ENCODE results near the gene CD81. TPM values are rescaled to one million over a fixed set of nuclear protein-coding genes. Genes with fewer than 3 reads are reported as not detected.

The CD81 gene
- total and polyA plus RNA-seq, 2 experiments from 2014 or later, result 88.6 to 290 TPM

- Histone ChIP-seq H3K79me2 (replicated peaks; ENCODE audit: insufficient read depth) (no peaks in the 10 kb centered on the region), H4K20me1 (replicated peaks; ENCODE audit: insufficient read depth) (no peaks in the 10 kb centered on the region), H3K9me2 (ENCODE audit: insufficient read depth) (0 out of 2 replicates have a peak, but pooled peaks cover 5% of the 10 kb centered on the region), H3K36me3 (ENCODE audit: insufficient read depth) (no peaks in the 10 kb centered on the region), H3K4me2 (no peak overlapping the region), H3K4me3 (no peak overlapping the region), H3K27ac (ENCODE audit: low read depth) (no peak overlapping the region), H2AFZ (no peak overlapping the region), H3K27me3 (ENCODE audit: insufficient read depth) (no peaks in the 10 kb centered on the region), H3F3A (replicated peaks; ENCODE audit: low read depth) (no peaks in the 10 kb centered on the region), H3K4me1 (ENCODE audit: insufficient read depth) (no peaks in the 10 kb centered on the region)
- Mint-ChIP-seq H3K9me3 (peaks cover 3% of the 10 kb centered on the region; the same call in 1 of the 3 replicates), H3K27ac (no peak overlapping the region), H3K4me3 (no peak overlapping the region), H3K27me3 (ENCODE audit: insufficient read depth, low read depth, poor library complexity) (peaks cover 5% of the 10 kb centered on the region), H3K36me3 (ENCODE audit: low read depth) (no peaks in the 10 kb centered on the region), H3K4me1 (no peaks in the 10 kb centered on the region)
- no peak for TF ChIP-seq CTCF (conservative IDR thresholded peaks at IDR 0.05; ENCODE audit: low read depth in 2 of 2)
- TF ChIP-seq STAT1 (IDR thresholded peaks at IDR 0.05; ENCODE audit: unreplicated experiment), result no peak
- no peak for TF ChIP-seq NANOG (IDR thresholded peaks at IDR 0.05; ENCODE audit: borderline replicate concordance)
- no peak for TF ChIP-seq EZH2 (IDR thresholded peaks at IDR 0.05; ENCODE audit: low read depth, unreplicated experiment)
- no peak for TF ChIP-seq POLR2AphosphoS5 (IDR thresholded peaks at IDR 0.05; ENCODE audit: low read depth)
- TF ChIP-seq ETS1 (IDR thresholded peaks at IDR 0.05), result no peak
- TF ChIP-seq ZNF331 (CRISPR knock-in tag; IDR thresholded peaks at IDR 0.05; ENCODE audit: low read depth), result no peak
- TF ChIP-seq, protein P1, sequence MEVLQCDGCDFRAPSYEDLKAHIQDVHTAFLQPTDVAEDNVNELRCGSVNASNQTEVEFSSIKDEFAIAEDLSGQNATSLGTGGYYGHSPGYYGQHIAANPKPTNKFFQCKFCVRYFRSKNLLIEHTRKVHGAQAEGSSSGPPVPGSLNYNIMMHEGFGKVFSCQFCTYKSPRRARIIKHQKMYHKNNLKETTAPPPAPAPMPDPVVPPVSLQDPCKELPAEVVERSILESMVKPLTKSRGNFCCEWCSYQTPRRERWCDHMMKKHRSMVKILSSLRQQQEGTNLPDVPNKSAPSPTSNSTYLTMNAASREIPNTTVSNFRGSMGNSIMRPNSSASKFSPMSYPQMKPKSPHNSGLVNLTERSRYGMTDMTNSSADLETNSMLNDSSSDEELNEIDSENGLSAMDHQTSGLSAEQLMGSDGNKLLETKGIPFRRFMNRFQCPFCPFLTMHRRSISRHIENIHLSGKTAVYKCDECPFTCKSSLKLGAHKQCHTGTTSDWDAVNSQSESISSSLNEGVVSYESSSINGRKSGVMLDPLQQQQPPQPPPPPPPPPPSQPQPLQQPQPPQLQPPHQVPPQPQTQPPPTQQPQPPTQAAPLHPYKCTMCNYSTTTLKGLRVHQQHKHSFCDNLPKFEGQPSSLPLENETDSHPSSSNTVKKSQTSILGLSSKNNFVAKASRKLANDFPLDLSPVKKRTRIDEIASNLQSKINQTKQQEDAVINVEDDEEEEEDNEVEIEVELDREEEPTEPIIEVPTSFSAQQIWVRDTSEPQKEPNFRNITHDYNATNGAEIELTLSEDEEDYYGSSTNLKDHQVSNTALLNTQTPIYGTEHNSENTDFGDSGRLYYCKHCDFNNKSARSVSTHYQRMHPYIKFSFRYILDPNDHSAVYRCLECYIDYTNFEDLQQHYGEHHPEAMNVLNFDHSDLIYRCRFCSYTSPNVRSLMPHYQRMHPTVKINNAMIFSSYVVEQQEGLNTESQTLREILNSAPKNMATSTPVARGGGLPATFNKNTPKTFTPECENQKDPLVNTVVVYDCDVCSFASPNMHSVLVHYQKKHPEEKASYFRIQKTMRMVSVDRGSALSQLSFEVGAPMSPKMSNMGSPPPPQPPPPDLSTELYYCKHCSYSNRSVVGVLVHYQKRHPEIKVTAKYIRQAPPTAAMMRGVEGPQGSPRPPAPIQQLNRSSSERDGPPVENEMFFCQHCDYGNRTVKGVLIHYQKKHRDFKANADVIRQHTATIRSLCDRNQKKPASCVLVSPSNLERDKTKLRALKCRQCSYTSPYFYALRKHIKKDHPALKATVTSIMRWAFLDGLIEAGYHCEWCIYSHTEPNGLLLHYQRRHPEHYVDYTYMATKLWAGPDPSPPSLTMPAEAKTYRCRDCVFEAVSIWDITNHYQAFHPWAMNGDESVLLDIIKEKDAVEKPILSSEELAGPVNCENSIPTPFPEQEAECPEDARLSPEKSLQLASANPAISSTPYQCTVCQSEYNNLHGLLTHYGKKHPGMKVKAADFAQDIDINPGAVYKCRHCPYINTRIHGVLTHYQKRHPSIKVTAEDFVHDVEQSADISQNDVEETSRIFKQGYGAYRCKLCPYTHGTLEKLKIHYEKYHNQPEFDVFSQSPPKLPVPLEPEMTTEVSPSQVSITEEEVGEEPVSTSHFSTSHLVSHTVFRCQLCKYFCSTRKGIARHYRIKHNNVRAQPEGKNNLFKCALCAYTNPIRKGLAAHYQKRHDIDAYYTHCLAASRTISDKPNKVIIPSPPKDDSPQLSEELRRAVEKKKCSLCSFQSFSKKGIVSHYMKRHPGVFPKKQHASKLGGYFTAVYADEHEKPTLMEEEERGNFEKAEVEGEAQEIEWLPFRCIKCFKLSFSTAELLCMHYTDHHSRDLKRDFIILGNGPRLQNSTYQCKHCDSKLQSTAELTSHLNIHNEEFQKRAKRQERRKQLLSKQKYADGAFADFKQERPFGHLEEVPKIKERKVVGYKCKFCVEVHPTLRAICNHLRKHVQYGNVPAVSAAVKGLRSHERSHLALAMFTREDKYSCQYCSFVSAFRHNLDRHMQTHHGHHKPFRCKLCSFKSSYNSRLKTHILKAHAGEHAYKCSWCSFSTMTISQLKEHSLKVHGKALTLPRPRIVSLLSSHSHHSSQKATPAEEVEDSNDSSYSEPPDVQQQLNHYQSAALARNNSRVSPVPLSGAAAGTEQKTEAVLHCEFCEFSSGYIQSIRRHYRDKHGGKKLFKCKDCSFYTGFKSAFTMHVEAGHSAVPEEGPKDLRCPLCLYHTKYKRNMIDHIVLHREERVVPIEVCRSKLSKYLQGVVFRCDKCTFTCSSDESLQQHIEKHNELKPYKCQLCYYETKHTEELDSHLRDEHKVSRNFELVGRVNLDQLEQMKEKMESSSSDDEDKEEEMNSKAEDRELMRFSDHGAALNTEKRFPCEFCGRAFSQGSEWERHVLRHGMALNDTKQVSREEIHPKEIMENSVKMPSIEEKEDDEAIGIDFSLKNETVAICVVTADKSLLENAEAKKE (CRISPR knock-in tag; IDR thresholded peaks at IDR 0.05), result no peak
- no peak for TF ChIP-seq JUNB (IDR thresholded peaks at IDR 0.05; ENCODE audit: unreplicated experiment)
- no peak for TF ChIP-seq EZH2phosphoT487 (IDR thresholded peaks at IDR 0.05; ENCODE audit: unreplicated experiment)
- no peak for TF ChIP-seq REST (IDR thresholded peaks at IDR 0.05; ENCODE audit: unreplicated experiment)
- no peak for TF ChIP-seq CREB1 (CRISPR knock-in tag; IDR thresholded peaks at IDR 0.05; ENCODE audit: low read depth)
- no peak for TF ChIP-seq ZNF114 (CRISPR knock-in tag; IDR thresholded peaks at IDR 0.05)
- DNase-seq (ENCODE audit: low spot score) (no peak), ATAC-seq (no peak)
These were observed 49.9 kb downstream of the CD81 start for GRCh38 chr11:2426826-2427521.
